Astrocyte (in vitro differentiated cells and primary cell): ENCODE measurements around the gene CHST11. TPM values are rescaled to one million over a fixed set of nuclear protein-coding genes. Genes with fewer than 3 reads are reported as not detected.

Source experiments
- DNase-seq: peaks from one replicate; pipeline ENCODE4 v3.0.0-alpha.2; 2010; ENCODE audit warnings: low read depth
- FAIRE-seq: peaks from 2 replicates; lab custom pipeline; 2011; peaks lifted over from hg19 to GRCh38; lab: Jason Lieb, UNC
- H2AFZ ChIP-seq: 2 replicates; pipeline ENCODE4 v1.6.0; 2012; ENCODE audit warnings: low read depth, low read length, inconsistent platforms
- H3K27ac ChIP-seq: 2 replicates; pipeline ENCODE4 v1.5.1; 2011; ENCODE audit warnings: low read depth, low read length, inconsistent platforms
- H3K27me3 ChIP-seq: 2 replicates; pipeline ENCODE4 v1.6.0; 2011; ENCODE audit warnings: low read length, inconsistent platforms; ENCODE audit not compliant: insufficient read depth
- H3K36me3 ChIP-seq: 2 replicates; pipeline ENCODE4 v1.5.1; 2011; ENCODE audit warnings: low read length, inconsistent platforms; ENCODE audit not compliant: insufficient read depth
- H3K4me1 ChIP-seq: 2 replicates; pipeline ENCODE4 v1.5.1; 2011; ENCODE audit warnings: low read length, inconsistent platforms; ENCODE audit not compliant: insufficient read depth
- H3K4me2 ChIP-seq: 2 replicates; pipeline ENCODE4 v1.6.0; 2012; ENCODE audit warnings: low read length, inconsistent platforms
- H3K4me3 ChIP-seq: 2 replicates; pipeline ENCODE4 v1.5.1; 2011; ENCODE audit warnings: low read depth, mild to moderate bottlenecking, low read length, inconsistent platforms; ENCODE audit not compliant: insufficient read depth
- H3K79me2 ChIP-seq: 2 replicates; pipeline ENCODE4 v1.6.0; 2012; ENCODE audit warnings: mild to moderate bottlenecking, low read length, inconsistent platforms; ENCODE audit not compliant: insufficient read depth
- H3K9ac ChIP-seq: 2 replicates; pipeline ENCODE4 v1.6.0; 2012; ENCODE audit warnings: mild to moderate bottlenecking, low read length, inconsistent platforms
- H3K9me3 ChIP-seq: 2 replicates; pipeline ENCODE4 v1.5.1; 2012; ENCODE audit warnings: low read depth, mild to moderate bottlenecking, low read length, inconsistent platforms; ENCODE audit not compliant: insufficient read depth
- H4K20me1 ChIP-seq: 2 replicates; pipeline ENCODE4 v1.6.0; 2012; ENCODE audit warnings: low read length, inconsistent platforms; ENCODE audit not compliant: insufficient read depth
- H3K27ac Mint-ChIP-seq: one replicate; pipeline ENCODE4 v1.8.0; 2021; ENCODE audit warnings: mild to moderate bottlenecking, mixed read lengths; ENCODE audit not compliant: unreplicated experiment
- H3K27me3 Mint-ChIP-seq: one replicate; pipeline ENCODE4 v1.8.0; 2021; ENCODE audit warnings: low read depth, mixed read lengths; ENCODE audit not compliant: unreplicated experiment
- H3K36me3 Mint-ChIP-seq: one replicate; pipeline ENCODE4 v1.8.0; 2021; ENCODE audit warnings: low read depth, mixed read lengths; ENCODE audit not compliant: unreplicated experiment
- H3K4me1 Mint-ChIP-seq: one replicate; pipeline ENCODE4 v1.8.0; 2021; ENCODE audit warnings: low read depth, mixed read lengths; ENCODE audit not compliant: unreplicated experiment
- H3K4me3 Mint-ChIP-seq: one replicate; pipeline ENCODE4 v1.8.0; 2021; ENCODE audit warnings: mild to moderate bottlenecking, moderate library complexity, mixed read lengths; ENCODE audit not compliant: unreplicated experiment
- H3K9me3 Mint-ChIP-seq: one replicate; pipeline ENCODE4 v1.8.0; 2021; ENCODE audit warnings: mild to moderate bottlenecking, mixed read lengths; ENCODE audit not compliant: unreplicated experiment
- CTCF ChIP-seq: IDR thresholded peaks from 2 replicates; pipeline ENCODE4 v1.5.1; 2011; ENCODE audit warnings: low read depth, mild to moderate bottlenecking, inconsistent platforms, low read length, moderate library complexity; ENCODE audit not compliant: insufficient read depth
- EZH2 ChIP-seq: IDR thresholded peaks from 2 replicates; pipeline ENCODE4 v1.6.1; 2012; ENCODE audit warnings: mild to moderate bottlenecking, low read length, inconsistent platforms; ENCODE audit not compliant: insufficient read depth
- total RNA-seq: library from RNA; stranded (reverse); gene quantifications from 2 replicates; pipeline ENCODE4 v1.2.1, GENCODE V29; 2021

The CHST11 gene
- total RNA-seq, 1 donor from 2014 or later, result 30.2 TPM

GRCh38 chr12:104694161-104694560 lies 237.4 kb downstream of the CHST11 start:
- H3K4me2 ChIP-seq, result peak overlapping the region; percentile 74
- H3K27me3 Mint-ChIP-seq, result no peaks in the 10 kb centered on the region
- H3K27me3 ChIP-seq, result no peaks in the 10 kb centered on the region
- no peaks in the 10 kb centered on the region for H3K9me3 ChIP-seq
- TF ChIP-seq CTCF, result no peak
- FAIRE-seq (no peak), DNase-seq (peak; percentile 76)
- H4K20me1 ChIP-seq, result peaks cover 12% of the 10 kb centered on the region
- H3K4me1 Mint-ChIP-seq, result peaks cover 22% of the 10 kb centered on the region
- peaks cover 22% of the 10 kb centered on the region for H3K4me1 ChIP-seq
- peaks cover 7% of the 10 kb centered on the region for H3K79me2 ChIP-seq
- H3K36me3 ChIP-seq, result no peaks in the 10 kb centered on the region
- peak overlapping the region; percentile 75 for H3K27ac Mint-ChIP-seq
- no peak overlapping the region for H3K4me3 Mint-ChIP-seq
- peaks cover 9% of the 10 kb centered on the region for H3K9me3 Mint-ChIP-seq
- H3K36me3 Mint-ChIP-seq, result peaks cover 6% of the 10 kb centered on the region
- H3K9ac ChIP-seq, result peak overlapping the region; percentile 54
- no peak overlapping the region for H3K27ac ChIP-seq
- no peak overlapping the region for H2AFZ ChIP-seq
- H3K4me3 ChIP-seq, result no peak overlapping the region

GRCh38 chr12:104694711-104695110 lies 238.0 kb downstream of the CHST11 start:
- Mint-ChIP-seq H3K36me3 (peaks cover 6% of the 10 kb centered on the region), H3K4me1 (peaks cover 26% of the 10 kb centered on the region), H3K27ac (peak overlapping the region; percentile 93), H3K4me3 (no peak overlapping the region), H3K27me3 (no peaks in the 10 kb centered on the region), H3K9me3 (peaks cover 9% of the 10 kb centered on the region)
- H3K4me3 ChIP-seq, result no peak overlapping the region
- H3K9ac ChIP-seq, result peak overlapping the region; percentile 54
- no peaks in the 10 kb centered on the region for H3K27me3 ChIP-seq
- H3K9me3 ChIP-seq, result no peaks in the 10 kb centered on the region
- peaks cover 24% of the 10 kb centered on the region for H3K4me1 ChIP-seq
- H3K36me3 ChIP-seq, result no peaks in the 10 kb centered on the region
- H3K79me2 ChIP-seq, result peaks cover 7% of the 10 kb centered on the region
- H4K20me1 ChIP-seq, result peaks cover 13% of the 10 kb centered on the region
- no peak for DNase-seq
- no peak for FAIRE-seq
- TF ChIP-seq CTCF (no peak), EZH2 (no peak)
- no peak overlapping the region for H2AFZ ChIP-seq
- peak overlapping the region; percentile 74 for H3K4me2 ChIP-seq
- H3K27ac ChIP-seq, result peak overlapping the region; percentile 80

- Histone ChIP-seq H3K4me3 (no peak overlapping the region), H4K20me1 (peaks cover 20% of the 10 kb centered on the region), H3K36me3 (no peaks in the 10 kb centered on the region), H2AFZ (peak overlapping the region; percentile 6), H3K4me1 (peaks cover 24% of the 10 kb centered on the region), H3K27ac (peak overlapping the region; percentile 80), H3K79me2 (peaks cover 7% of the 10 kb centered on the region), H3K9ac (peak overlapping the region; percentile 54), H3K9me3 (no peaks in the 10 kb centered on the region), H3K27me3 (no peaks in the 10 kb centered on the region), H3K4me2 (peak overlapping the region; percentile 74)
- TF ChIP-seq CTCF (no peak), EZH2 (no peak)
- DNase-seq (peak; percentile 100), FAIRE-seq (peak; percentile 60)
- H3K4me3 Mint-ChIP-seq, result no peak overlapping the region
- peaks cover 9% of the 10 kb centered on the region for H3K9me3 Mint-ChIP-seq
- H3K4me1 Mint-ChIP-seq, result peaks cover 26% of the 10 kb centered on the region
- H3K27ac Mint-ChIP-seq, result peak overlapping the region; percentile 93
- H3K27me3 Mint-ChIP-seq, result no peaks in the 10 kb centered on the region
- peaks cover 6% of the 10 kb centered on the region for H3K36me3 Mint-ChIP-seq
These were observed 238.9 kb downstream of the CHST11 start for GRCh38 chr12:104695453-104696148.
